IPS-18c (cell line): ENCODE results near the gene CRYBB3.

Source experiments
- H3K4me3 ChIP-seq: 2 replicates; pipeline ENCODE4 v1.7.0; 2013; ENCODE audit warnings: low read depth, mild to moderate bottlenecking, low read length, moderate library complexity; ENCODE audit not compliant: insufficient read depth
- H3K9me3 ChIP-seq: one replicate; pipeline ENCODE4 v1.6.1; 2013; ENCODE audit warnings: mild to moderate bottlenecking, low read length, moderate library complexity; ENCODE audit not compliant: control insufficient read depth, insufficient read depth

CRYBB3 gene

DNA sequence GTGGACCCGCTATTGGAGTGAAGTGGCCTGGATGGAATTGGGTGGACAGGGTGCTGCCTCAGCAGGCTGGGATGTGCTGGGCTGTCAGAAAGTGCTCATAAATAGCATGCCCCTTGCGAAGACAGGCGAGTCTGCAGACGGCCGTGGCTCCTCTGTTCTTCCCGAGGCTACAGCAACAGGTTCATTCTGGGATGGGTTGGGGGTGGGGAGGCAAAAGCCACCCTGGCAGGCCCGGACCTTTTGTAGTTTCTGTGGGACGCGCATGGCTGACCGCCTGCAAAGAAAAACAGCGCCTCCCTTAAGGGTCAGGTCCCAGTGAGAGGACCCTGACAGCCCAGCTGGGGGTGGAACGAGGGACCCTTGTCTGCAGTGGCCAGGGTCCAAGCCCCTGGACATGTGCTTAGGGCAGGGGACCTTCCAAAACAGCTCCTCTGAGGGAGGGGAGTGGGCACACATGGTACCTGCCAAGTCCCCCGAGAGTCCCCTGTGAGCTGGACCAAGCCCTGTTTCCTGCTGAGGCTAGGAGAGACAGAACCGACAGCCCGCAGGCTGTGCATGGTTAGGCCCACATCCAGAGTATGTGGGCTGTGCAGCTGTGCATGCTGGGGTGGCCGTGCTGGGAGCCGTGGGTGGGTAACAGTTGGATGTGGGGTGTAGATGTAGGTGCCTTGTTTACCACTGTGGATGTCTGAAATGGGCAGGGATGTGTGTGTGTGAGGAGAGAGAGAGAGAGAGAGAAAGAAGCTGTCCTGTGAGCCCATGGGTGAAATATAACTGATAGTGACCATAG is at the start of gene CRYBB3:
Gene CRYBB3 (plus strand): TSS at position 128 of the 790 bp plus-strand sequence. CDS start 1,539 bp downstream, outside the sequence.
- no peaks in the 10 kb centered on the region for H3K9me3 ChIP-seq
- H3K4me3 ChIP-seq: no peak within 1 kb of the TSS

DNA sequence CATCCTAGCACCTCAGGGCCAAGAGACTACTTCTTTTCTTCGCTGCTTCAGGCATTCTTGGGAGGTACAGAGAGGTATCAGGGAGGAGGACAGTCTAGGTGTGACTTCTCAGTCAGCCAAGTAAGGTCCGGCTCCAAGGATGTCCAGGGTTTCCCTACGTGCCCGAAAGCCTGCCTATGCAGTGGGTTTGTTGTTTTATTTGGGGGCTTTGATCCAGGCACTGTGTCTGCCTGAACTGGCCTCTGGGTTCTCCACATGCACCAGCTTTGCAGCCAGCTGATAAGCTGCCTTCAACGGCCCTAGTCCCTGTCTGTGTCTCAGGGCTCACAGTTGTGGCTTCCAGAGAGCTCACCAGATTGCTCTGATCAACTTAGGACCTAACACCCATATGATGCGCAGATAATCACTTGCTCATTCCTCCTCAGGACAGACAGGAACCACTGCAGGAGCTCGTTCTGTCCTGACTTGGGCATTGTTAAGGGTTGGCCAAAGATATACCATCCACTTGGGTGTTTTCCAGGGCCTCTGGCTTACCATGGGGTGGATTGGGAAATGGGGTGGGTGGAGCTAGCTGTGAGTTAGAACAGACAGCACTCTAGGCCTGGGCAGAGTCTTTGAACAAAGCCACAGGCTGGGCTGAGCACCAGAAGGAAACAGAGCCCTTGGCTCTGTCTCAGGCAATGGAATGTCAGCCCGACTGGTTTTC is 45.5 kb upstream of the CRYBB3 start:
- Histone ChIP-seq H3K4me3 (no peak overlapping the region), H3K9me3 (no peaks in the 10 kb centered on the region)

DNA sequence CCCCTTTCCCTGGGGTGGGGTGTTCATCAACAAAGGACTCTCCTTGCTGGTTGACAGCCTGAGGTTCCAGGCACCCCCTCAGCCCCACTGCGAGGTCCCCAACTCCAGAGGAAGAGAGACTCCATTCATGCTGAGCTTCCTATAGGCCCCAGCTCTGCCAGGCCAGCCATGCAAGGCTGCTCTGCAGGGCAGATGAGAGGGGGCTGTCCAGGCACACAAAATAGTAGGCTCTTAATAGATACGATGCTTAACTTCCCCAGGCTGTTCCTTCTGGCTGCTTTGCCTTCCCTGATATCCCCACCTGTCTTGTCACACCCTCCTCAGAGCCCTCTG is 45.0 kb upstream of the CRYBB3 start:
- Histone ChIP-seq H3K9me3 (no peaks in the 10 kb centered on the region), H3K4me3 (no peak overlapping the region)

DNA sequence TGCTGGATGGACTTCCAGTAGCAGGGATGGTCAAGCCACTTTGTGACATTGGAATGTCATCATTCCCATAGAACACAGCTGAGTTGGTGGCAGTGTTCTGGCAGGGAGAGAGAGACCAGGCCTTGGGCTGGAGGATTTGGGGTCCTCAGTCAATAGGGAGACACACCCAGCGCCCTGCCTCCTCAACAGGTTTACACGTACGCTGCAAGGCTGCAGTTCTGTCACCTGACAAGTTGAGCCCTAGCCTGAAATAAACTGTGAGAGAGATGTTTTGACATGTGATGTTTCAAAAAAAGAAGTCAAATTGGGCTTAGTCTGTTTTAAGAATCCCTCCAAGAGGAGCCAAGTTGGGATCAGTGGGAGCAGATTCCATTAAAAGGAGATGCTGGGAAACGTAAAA is 42.9 kb upstream of the CRYBB3 start:
- Histone ChIP-seq H3K9me3 (no peaks in the 10 kb centered on the region), H3K4me3 (no peak overlapping the region)

DNA sequence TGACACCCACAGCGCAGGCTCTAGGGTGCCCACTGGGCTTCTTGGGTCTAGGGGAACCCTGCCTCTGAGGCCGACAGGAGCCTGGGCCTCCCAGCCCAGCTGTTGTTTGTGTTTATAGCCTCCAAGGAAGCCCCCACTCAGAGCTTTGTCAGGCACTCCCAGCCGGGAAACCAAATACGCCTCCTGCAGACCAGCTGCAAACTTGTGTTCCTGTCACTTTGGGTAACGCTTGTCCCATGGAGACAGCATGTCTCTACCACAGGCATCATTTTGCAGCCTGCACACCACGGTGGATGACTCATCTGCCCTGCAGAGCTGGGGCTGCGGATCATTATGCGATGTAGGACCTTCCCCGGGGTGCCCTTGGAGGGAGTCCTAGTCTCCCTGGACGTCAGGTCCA is 40.6 kb upstream of the CRYBB3 start:
- Histone ChIP-seq H3K4me3 (no peak overlapping the region), H3K9me3 (no peaks in the 10 kb centered on the region)

DNA sequence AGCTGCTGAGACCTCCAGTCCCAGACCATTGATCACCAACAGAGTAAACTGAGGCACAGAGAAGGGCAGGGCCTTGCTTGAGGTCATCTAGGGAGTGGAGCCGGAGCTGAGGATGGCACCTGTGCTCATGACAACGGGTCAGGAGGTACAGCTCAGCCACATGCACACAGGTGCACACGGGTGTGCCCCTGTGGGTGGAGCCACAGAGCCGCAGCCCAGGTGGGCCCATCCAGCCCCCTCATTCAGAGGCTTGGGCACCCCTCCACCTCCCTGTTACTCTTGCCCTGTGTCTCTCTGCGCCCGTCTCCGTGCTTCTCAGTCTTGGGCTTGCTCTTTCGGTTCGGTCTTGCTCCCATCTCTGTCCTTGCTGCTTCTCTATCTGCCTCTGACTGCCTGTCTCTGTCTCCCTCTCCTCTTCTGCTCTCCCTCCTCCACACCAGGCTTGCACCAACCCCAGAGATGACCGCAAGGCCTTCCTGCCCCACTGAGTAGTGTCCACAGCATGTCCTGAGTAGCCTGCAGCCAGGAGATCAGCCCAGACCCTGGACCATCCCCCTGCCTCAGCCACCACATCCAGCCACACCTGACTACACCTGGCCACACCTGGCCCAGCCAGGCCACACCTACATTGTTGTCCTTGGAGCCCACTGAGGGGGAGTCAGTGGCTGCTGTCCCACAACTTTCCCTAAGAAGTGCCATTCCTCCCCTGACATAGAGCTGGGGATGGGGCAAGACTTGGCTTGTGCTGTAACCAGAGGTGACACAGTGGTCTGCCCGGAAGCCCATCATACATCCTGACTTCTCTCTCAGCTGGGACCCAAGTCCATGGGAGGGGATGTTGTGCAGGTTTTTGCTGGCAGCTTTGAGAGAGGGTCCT is 39.3 kb upstream of the CRYBB3 start:
- Histone ChIP-seq H3K9me3 (no peaks in the 10 kb centered on the region), H3K4me3 (no peak overlapping the region)

DNA sequence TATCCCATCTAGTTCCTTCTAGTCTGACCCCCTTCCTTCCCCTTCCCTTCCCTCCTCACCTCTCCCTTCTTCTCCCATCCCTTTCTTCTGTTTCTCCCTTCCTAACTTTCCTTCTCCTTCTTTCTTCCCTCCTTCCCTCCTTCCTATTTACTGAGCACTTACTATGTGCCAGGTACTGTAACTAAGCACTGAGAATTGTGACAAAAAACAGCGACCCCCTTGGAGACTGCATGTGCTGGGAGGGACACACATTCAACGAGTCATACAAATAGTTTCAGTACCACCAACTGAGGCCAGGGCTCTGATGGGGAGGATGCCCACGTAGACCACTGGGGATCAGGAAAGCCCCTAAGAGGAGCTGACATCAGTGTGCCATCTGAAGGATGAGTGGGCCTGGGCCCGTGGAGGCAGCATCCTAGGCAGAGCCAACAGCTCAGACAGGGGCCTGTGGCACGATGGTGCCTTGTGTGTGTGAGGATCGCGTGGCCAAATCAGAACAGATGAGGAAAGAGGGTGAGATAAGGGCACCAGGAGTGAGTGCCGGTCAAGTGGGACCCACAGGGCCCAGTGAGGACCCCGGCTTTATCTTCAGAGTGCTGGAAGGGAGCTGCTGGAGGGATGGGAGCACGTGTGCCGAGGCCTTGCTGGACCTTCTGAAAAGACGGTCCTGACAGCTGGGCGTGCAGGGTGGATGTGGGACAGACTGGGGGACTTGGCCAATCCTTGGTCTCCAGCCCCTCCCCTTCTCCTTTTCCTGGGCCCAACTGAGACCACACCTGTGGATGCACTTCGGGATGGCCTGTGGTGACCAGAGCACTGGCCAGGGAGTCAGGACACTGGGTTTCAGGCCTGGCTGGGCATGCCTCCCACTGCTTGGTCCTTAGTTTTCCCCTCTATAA is 38.4 kb upstream of the CRYBB3 start:
- no peak overlapping the region for H3K4me3 ChIP-seq
- no peaks in the 10 kb centered on the region for H3K9me3 ChIP-seq

DNA sequence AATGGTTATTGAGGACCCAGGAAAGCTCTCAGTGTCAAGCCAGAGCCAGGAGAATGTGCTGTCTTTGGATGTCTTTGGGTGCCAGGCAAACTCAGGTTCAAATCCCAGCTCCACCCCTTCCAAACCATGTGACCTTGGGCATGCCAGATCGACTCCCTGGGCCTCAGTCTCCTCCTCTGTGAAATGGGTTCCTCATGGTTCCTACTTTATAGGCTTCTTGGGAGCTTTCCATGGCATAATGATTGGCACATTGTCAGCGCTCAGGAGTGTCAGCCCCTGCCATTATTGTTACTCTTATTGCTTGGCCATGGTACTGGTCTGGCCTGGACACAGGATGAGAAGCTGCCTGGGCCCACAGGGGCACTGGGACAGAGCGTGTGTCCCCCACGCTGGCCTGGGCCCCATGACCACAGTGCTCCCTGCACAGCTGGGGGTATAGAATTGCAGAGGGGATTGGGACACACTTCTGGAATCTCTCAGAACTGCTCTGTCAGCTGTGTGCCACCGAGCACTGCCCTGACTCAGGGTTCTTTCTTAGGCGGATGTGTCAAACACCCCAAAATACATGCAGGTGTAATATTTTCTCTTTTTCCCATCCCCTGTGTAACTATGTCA is 37.6 kb upstream of the CRYBB3 start:
- Histone ChIP-seq H3K4me3 (no peak overlapping the region), H3K9me3 (no peaks in the 10 kb centered on the region)

DNA sequence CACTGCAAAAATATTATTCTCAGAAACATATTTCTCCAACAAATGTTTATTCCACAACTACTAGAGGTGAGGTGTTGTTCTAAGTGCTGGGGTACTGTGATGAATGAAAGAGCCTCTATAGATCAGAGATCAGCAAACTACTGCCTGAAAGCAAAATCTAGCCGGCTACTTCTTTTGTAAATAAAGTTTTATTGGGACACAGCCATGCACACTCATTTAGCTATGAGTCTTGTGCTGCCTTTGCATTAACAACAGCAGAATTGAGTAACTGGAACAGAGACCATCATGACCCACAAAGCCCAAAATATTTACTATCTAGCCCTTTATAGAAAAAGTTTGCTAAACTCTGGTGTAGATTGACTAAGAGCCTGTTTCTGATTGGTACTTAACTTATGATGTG is 37.1 kb upstream of the CRYBB3 start:
- no peaks in the 10 kb centered on the region for H3K9me3 ChIP-seq
- no peak overlapping the region for H3K4me3 ChIP-seq

DNA sequence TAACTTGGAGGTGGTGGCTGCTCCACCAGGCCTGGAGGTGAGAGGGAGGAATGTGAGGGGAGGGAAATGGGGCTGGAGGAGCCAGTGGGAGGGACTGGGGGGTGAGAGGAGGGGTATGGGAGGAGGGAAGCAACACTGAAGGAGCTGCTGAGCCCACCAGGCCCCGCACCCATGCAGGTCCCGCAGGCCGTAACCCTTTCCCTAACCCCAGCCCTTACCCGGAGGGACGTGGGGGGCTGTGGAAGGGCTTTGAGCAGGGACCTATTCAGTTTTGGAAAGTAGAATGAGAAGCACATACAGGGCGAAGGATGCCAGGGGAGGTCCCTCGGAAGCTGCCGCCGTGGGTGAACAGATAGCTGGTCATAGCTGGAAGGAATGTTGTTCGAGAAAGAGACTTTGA is 33.9 kb upstream of the CRYBB3 start:
- Histone ChIP-seq H3K4me3 (no peak overlapping the region), H3K9me3 (no peaks in the 10 kb centered on the region)

DNA sequence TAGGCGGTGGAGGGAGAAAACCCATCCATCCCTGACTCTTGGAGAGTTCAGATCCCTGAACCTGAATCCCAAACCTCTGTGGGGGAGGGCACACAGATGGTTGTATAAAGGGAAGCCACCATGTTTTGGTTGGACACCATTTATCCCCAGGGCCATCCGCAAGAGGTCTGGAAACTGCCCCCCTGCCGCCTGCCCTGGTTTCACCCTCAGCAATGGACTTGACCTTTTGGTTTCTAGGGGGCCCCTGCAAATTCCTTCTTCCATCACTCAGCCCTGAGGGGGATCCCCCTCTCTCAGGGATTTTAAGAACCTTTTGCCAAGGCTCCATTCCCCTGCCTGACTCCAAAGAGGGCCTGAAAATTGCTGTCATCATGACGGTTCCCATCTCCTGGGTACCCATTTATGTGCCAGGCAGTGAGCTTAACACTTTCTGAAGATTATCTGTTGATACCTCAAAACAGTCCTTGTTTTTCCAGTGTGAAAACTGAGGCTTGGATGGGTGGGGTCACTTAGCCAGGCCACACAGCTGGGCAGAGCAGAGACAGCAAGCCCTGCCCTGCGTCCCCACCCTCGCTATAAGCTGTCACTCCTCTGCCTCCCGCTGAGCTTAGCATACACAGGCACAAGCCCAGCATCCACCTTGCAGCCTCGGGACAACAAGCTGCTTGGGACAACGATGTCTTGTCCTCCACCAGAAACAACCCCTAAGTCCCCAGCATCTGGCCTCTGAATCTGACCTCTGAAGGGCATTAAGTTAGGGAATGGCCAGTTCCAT is 33.2 kb upstream of the CRYBB3 start:
- no peak overlapping the region for H3K4me3 ChIP-seq
- H3K9me3 ChIP-seq: no peaks in the 10 kb centered on the region

DNA sequence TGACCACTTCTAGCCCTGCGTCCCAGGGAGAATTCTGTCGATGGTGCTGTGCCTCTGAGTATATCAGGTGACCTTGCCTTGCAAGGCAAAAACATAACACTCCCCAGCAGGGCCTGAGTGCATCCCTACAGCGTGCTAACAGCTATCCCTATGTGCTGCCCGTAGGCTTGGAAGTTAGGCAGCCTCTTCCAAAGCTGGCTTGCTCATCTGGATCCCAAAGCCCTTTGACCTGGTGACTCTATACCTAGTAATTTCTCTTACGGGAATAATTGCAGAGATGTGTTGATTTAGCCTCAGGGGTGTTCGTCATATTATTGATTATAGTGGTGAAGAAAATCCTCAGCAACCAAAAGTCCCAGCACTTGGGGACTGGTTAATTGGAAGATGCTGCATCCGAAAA is 32.6 kb upstream of the CRYBB3 start:
- no peak overlapping the region for H3K4me3 ChIP-seq
- no peaks in the 10 kb centered on the region for H3K9me3 ChIP-seq

DNA sequence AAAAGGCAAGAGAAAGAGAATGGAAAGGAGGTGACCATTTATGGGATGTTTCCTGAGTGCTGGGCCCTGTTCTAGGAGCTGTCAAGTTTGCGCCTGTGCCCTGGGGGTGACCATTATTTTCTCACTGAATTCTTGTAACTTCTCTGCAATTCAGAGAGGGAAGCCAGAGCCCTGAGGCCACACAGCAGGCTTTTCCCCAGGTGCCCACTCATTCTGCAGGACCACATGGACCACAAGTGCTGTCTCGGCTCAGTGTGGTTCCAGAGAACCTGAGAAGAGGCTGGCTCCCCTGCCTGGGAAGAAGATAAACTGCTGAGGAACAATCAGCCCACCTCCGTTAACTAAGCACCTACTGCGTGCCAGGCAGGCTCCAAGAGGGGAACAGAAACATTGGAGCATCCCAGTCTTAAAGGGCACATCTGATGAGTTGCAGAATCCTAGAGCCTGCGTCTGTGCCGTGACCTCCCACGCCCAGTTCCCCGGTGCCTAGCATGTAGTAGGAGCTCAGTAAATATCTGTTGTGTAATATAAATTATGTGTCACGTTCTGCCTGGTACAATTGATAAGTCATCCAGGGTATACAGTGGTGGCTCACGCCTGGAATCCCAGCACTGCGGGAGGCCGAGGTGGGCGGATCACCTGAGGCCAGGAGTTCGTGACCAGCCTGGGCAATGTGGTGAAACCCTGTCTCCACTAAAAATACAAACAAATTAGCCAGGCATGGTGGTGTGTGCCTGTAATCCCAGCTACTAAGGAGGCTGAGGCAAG is 31.6 kb upstream of the CRYBB3 start:
- no peak overlapping the region for H3K4me3 ChIP-seq
- H3K9me3 ChIP-seq: no peaks in the 10 kb centered on the region

DNA sequence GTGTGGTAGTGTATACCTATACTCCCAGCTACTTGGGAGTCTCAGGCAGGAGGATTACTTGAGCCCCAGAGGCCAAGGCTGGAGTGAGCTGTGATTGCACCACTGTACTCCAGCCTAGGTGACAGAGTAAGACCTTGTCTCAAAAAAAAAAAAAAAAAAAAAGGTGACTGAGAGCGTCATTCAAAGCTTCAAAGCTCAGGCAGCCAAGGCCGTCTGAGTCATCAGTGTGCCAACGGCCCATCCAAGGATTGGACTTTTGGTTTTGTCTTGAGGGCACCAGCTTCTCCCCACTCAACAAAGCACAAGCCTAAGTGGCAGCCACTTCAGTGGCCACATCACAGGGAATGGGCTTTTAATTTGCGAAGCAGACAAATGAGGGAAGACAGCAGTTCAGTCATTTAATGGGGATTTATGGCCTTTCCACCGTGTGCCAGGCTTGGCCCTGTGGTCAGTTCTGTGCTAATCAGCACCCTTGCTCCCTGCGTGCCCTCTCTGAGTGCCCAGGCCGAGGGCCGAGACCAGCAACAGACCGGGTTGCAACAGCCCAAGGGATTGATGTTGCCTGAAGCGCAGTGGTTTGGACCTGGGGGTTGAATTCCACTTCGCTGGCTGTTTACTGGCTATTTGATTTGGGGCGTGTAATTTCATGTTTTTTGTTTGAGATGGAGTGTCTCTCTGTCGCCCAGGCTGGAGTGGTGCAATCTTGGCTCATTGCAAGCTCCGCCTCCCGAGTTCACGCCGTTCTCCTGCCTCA is 30.2 kb upstream of the CRYBB3 start:
- H3K4me3 ChIP-seq: no peak overlapping the region
- no peaks in the 10 kb centered on the region for H3K9me3 ChIP-seq
